ENCODE measurements around the gene RDX. TPM values are rescaled to one million over a fixed set of nuclear protein-coding genes. Genes with fewer than 3 reads are reported as not detected.

RDX gene
- total RNA-seq, 4 donors from 2014 or later, result 75.7 to 114 (median 106) TPM

DNA sequence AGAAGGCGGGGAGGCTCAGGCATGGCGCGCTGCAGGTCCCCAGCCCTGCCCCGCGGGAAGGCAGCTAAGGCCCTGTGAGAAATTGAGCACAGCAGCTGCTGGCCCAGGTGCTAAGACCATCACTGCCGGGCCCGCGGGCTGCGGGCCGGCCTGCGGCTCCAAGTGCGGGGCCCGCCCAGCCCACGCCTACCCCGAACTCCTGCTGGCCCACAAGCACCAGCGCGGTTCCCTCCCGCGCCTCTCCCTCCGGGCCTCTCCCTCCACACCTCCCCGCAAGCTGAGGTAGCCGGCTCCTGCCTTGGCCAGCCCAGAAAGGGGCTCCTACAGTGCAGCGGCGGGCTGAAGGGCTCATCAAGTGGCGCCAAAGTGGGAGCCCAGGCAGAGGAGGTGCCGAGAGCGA, 4.6 kb upstream of the RDX start:
- no peak overlapping the region for H3K4me3 ChIP-seq

DNA sequence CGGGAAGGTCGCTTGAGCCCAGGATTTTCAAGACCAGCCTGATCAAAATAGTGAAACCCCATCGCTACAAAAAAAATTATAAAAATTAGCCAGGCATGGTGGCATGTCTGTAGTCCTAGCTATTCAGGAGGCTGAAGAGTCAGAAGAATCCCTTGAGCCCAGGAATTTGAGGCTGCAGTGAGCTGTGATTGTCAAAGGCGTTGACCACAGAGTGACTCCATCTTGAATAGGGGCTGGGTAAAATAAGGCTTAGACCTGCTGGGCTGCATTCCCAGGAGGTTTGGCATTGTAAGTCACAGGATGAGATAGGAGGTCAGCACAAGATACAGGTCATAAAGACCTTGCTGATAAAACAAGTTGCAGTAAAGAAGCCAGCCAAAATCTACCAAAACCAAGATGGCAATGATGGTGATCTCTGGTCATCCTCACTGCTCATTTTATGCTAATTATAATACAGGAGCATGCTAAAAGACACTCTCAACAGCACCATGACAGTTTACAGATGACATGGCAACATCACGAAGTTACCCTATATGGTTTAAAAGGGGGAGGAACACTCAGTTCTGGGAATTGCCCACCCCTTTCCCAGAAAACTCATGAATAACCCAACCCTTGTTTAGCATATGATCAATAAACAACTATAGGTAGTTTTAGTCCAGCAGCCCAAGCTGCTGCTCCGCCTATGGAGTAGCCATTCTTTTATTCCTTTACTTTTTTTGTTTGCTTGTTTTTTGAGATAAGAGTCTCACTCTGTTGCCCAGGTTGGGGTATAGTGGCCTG, 2.8 kb upstream of the RDX start:
- Histone ChIP-seq H3K36me3 (no peaks in the 10 kb centered on the region), H3K4me1 (peaks cover 0 to 24% (median under 1%) of the 10 kb centered on the region in 3 donors), H3K27me3 (no peaks in the 10 kb centered on the region), H3K27ac (no peak overlapping the region), H3K4me3 (no peak overlapping the region), H3K9me3 (no peaks in the 10 kb centered on the region)
- no peak for ATAC-seq
- TF ChIP-seq, protein P1, sequence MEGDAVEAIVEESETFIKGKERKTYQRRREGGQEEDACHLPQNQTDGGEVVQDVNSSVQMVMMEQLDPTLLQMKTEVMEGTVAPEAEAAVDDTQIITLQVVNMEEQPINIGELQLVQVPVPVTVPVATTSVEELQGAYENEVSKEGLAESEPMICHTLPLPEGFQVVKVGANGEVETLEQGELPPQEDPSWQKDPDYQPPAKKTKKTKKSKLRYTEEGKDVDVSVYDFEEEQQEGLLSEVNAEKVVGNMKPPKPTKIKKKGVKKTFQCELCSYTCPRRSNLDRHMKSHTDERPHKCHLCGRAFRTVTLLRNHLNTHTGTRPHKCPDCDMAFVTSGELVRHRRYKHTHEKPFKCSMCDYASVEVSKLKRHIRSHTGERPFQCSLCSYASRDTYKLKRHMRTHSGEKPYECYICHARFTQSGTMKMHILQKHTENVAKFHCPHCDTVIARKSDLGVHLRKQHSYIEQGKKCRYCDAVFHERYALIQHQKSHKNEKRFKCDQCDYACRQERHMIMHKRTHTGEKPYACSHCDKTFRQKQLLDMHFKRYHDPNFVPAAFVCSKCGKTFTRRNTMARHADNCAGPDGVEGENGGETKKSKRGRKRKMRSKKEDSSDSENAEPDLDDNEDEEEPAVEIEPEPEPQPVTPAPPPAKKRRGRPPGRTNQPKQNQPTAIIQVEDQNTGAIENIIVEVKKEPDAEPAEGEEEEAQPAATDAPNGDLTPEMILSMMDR (IDR thresholded peaks at IDR 0.05), result no peak
- no peak for TF ChIP-seq POLR2AphosphoS5 (IDR thresholded peaks at IDR 0.05)
- no peak for TF ChIP-seq EP300 (IDR thresholded peaks at IDR 0.05)
- TF ChIP-seq POLR2A (IDR thresholded peaks at IDR 0.05), result no peak
- WGBS, 2 donors (ENCODE audit: low coverage in 1 of 2), result 92% methylated on average over 6 of the region's 6 CpGs

More for the DNA sequence above, 4.6 kb upstream of the RDX start:
- Histone ChIP-seq H3K9me3 (no peaks in the 10 kb centered on the region), H3K4me1 (peaks cover 0 to 23% (median 0%) of the 10 kb centered on the region in 3 donors), H3K36me3 (no peaks in the 10 kb centered on the region), H3K27ac (no peak overlapping the region), H3K27me3 (no peaks in the 10 kb centered on the region)
- ATAC-seq, result no peak
- WGBS, 2 donors (ENCODE audit: low coverage in 1 of 2), result 96% methylated on average over 5 of the region's 27 CpGs; no CpG with 5 or more reads in 1 of the 2 donors
- TF ChIP-seq EP300 (IDR thresholded peaks at IDR 0.05) (no peak), POLR2AphosphoS5 (IDR thresholded peaks at IDR 0.05) (no peak), POLR2A (IDR thresholded peaks at IDR 0.05) (no peak)
- TF ChIP-seq, protein P1 (IDR thresholded peaks at IDR 0.05), result no peak

DNA sequence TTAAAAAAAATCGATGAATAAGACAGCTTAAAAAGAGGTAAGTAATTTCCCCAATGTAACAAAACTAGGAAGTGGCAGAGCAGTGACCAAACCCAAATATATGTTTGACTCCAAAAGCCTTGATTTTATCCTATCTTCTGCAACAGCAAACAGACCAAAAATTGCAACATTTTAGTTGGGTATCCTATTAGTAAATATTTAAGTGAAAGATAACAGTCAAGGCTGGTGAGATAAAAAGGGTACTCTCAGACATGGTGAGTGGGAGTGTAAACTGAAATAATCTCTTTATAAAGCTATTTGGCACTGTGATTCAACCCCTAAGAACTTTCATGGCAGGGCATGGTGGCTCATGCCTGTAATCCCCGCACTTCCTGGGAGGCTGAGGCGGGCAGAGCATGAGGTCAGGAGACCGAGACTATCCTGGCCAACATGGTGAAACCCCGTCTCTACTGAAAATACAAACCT, 1.9 kb upstream of the RDX start:
- peaks cover 0 to 32% (median 7%) of the 10 kb centered on the region in 3 donors for H3K4me1 ChIP-seq
- no peak overlapping the region for H3K4me3 ChIP-seq
- no peaks in the 10 kb centered on the region for H3K27me3 ChIP-seq
- 69 to 74% methylated on average over 1 to 3 of the region's 5 CpGs for WGBS, 2 donors (ENCODE audit: low coverage in 1 of 2)
- TF ChIP-seq EP300 (IDR thresholded peaks at IDR 0.05) (no peak), POLR2A (IDR thresholded peaks at IDR 0.05) (no peak), POLR2AphosphoS5 (IDR thresholded peaks at IDR 0.05) (no peak)
- TF ChIP-seq, protein P1 (IDR thresholded peaks at IDR 0.05), result no peak
- no peak overlapping the region for H3K27ac ChIP-seq
- no peak for ATAC-seq
- no peaks in the 10 kb centered on the region for H3K9me3 ChIP-seq
- no peaks in the 10 kb centered on the region for H3K36me3 ChIP-seq

DNA sequence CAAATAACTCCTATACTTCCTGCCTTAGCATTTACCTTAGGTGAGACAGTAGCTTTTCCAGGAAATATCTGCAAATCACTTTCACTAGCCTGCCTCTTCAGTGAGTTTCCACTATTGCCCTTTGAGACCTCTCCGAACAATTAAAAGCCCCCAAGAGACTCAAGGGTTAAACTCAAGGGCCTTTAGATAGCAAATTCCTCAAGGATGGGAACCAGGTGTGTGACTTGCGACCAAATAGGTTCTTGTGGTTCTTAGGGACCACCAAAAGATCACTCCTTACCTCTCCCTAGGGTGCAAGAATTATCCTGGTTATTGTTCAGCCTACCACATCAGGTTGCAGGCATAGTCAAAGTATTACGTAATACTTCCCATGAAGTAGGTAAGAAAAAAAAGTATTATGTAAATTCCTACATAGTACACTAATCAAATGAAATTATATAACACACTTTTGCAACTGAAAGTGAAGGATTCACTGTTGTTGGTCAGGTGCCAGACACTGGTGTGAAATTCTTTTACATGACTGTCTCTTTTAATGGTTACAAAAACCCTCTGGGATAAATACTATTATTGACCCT, 1.4 kb upstream of the RDX start:
- H3K27me3 ChIP-seq, result no peaks in the 10 kb centered on the region
- no peaks in the 10 kb centered on the region for H3K36me3 ChIP-seq
- H3K9me3 ChIP-seq, result no peaks in the 10 kb centered on the region
- TF ChIP-seq POLR2AphosphoS5 (IDR thresholded peaks at IDR 0.05), result no peak
- no peak for TF ChIP-seq POLR2A (IDR thresholded peaks at IDR 0.05)
- TF ChIP-seq EP300 (IDR thresholded peaks at IDR 0.05), result no peak
- TF ChIP-seq, protein P1 (IDR thresholded peaks at IDR 0.05), result no peak
- ATAC-seq, result no peak
- 82 to 88% methylated on average over 1 to 2 of the region's 3 CpGs for WGBS, 2 donors (ENCODE audit: low coverage in 1 of 2)
- H3K4me1 ChIP-seq, result peaks cover 0 to 37% (median 9%) of the 10 kb centered on the region in 3 donors
- no peak overlapping the region for H3K4me3 ChIP-seq
- H3K27ac ChIP-seq, result peak overlapping the region in 2 of 4 donors; percentile 99 to 100
